DOHH2 (cell line): ENCODE measurements around the gene RNF169.

Experiments
- EZH2phosphoT487 ChIP-seq: fragments of 200-600 bp; sonication (generic); IDR thresholded peaks from 2 replicates; pipeline ENCODE4 v1.6.1; 2017; ENCODE audit warnings: borderline replicate concordance, mild to moderate bottlenecking, antibody characterized with exemption, low read length, moderate library complexity, mixed read lengths
- TF ChIP-seq, protein P1 (sequence below): fragments of 200-600 bp; sonication (generic); IDR thresholded peaks from one replicate; pipeline ENCODE4 v1.5.1; 2014; ENCODE audit warnings: antibody characterized with exemption, mild to moderate bottlenecking, low read depth, low read length; ENCODE audit not compliant: poor library complexity, severe bottlenecking

DNA sequence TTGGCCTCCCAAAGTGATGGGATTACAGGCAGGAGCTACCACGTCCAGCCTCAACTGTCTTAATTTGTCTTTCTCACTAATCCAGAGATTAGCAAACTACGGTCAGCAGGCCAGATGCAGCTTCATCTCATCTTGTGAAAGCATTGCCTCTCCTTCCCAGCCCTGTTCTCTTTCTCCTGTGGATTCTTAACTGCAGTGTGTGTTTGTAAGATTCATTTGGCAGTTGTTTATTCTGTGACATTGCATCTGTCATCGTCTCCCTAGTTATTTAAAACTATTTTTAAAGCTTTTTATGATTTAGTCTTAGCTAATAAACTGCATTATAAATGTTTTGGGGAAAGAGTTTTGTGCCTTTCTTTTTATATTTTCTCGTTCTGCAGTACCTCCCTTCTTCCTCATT, 29.2 kb downstream of the RNF169 start:
- TF ChIP-seq, protein P1, sequence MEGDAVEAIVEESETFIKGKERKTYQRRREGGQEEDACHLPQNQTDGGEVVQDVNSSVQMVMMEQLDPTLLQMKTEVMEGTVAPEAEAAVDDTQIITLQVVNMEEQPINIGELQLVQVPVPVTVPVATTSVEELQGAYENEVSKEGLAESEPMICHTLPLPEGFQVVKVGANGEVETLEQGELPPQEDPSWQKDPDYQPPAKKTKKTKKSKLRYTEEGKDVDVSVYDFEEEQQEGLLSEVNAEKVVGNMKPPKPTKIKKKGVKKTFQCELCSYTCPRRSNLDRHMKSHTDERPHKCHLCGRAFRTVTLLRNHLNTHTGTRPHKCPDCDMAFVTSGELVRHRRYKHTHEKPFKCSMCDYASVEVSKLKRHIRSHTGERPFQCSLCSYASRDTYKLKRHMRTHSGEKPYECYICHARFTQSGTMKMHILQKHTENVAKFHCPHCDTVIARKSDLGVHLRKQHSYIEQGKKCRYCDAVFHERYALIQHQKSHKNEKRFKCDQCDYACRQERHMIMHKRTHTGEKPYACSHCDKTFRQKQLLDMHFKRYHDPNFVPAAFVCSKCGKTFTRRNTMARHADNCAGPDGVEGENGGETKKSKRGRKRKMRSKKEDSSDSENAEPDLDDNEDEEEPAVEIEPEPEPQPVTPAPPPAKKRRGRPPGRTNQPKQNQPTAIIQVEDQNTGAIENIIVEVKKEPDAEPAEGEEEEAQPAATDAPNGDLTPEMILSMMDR = no peak
- no peak for TF ChIP-seq EZH2phosphoT487
